Activated CD4-positive, alpha-beta T cell treated with anti-CD3 and anti-CD28 coated beads, Interleukin-2, Interleukin-6, amounts not matched to agents 100 ng/mL and 50 ng/mL, durations not matched to agents 16 hours and 8 hours (primary cell): ENCODE data around the gene CHCHD6.

Source experiments
- DNase-seq: peaks from one replicate; pipeline ENCODE4 v3.0.0-alpha.2; 2020

CHCHD6 gene

GRCh38 chr3:126704494-126705214, 614 bp downstream of the CHCHD6 start:
- no peak for DNase-seq

GRCh38 chr3:126706631-126707030, 2.6 kb downstream of the CHCHD6 start:
- DNase-seq, result no peak

- no peak for DNase-seq
Observed at GRCh38 chr3:126711121-126711760, 7.2 kb downstream of the CHCHD6 start.

DNA sequence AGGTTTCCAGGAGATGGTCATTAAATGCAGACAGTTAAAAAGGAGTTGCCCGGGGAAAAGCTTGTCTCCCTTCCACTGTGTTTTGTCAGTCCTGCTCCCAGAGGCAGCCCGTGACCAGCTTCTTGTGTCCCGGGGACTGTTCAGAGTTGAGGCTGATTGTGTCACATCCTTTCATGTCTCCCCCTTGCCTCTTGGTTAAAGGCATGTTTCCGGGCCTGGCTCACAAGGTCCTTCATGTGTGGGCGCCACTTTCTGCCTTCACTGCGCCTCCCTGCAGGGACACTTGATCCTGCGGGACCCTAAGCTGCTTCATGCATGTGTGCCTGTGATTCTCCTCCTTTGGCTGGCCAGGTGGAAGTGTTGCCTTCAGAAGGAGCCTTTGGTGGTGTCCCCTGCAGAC, 9.2 kb downstream of the CHCHD6 start:
- no peak for DNase-seq

DNA sequence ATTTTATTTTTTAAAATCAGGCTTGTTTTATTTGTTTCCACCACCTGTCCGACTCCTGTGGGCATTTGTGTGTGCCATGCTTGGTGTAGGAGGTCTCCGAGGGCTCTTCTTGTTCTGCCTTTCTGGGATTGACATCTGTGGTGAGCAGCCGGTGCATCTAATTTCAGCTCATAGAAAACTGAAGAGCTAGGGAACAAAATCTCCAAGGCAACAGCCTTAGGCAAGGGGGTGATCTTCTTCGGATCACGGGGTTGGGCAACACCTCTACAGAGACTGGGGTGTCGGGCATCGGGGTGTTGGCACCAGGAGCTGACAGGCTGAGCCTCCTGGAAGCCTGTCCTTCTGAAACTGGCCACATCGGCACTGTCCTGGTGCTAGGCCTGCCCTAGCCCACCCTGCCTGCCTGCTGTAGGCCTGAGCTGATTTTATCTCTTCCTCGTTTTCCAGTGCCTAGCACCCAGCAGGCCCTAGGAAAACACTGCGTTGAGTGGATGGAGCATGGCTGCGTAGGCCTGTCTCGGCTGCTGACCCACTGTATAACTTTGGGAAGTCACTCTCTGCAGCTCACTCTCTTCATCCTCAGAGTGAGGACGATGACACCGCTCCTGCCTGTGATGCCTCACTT, 10.3 kb downstream of the CHCHD6 start:
- no peak for DNase-seq

DNA sequence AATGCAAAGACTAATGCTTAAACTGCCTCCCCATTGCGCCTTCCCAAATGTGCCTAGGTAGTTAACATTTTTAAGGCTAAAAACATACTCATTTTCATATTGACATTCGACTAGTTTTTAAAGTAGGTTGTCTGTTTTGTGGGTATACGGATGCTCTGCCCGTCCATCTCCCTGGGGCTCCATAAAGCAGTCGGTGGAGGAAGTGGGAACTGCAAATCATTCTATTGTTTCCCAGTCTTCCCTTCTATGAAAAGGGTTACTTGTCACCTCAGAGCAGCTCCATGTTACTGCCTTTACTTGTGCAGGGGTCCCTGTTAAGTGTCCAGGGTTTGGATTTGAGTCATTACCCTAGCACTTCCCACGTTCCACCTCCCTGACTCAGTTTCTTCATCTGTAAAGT, 10.9 kb downstream of the CHCHD6 start:
- DNase-seq, result no peak

DNA sequence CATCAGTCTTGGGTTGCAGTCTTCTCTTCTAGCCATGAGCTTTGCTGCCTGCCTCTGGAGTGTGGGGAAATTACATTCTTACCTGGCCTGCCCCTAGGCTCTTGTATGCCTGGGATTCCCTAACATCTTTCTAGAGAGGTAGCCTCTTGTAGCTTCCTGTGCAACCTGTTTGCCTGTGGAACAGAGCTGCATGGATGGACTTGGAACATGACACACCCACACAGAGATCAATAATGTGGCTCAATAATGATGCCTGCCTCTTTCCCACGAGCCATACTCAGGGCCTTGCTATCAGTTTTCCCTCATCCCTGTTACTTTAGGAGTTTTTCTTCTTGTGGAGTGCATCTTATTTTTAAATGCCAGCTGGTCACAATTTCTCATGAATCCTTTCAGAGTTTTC, 11.4 kb downstream of the CHCHD6 start:
- DNase-seq, result no peak

GRCh38 chr3:126716057-126716456, 12.0 kb downstream of the CHCHD6 start:
- no peak for DNase-seq

DNA sequence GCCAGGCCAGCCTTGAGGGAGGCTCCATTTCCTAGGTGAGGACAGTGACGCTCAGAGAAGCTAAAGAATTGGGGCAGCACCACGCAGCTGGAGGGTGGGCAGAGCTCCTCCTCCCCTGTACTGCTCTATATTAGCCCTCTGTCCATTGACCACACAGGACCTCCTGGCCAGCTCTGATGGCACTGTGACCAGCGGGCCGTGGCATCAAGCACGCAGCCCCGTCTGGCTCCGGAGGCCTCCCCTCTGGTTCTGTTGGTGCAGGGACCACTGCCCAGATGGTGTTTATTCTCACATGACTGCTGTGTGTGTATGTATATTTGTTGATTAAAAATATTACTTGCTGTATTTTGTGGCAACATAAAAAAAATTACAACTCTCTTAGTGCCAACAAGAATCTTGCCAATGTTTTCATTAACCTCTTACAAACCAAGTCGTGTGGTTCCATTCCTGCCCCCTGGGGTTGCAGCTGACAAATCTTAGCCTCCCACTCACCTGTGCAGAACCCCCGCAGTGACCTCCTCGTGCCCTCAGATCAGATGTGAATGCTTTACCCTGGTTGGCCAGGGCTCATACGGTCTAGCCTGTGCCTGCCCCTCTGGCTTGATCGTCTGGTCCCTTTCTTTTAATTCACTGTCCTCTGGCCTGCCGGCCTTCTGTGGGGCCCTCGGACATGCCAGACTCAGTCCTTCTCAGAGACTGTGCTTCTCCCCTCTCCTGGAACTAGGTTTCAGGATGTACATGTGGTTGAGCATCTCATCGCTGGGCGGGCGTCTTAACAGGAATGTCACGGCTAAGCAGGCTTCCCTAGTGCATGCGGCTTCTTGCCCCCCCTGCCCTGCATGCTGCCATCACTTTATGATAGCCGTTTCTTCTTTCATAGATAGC, 14.8 kb downstream of the CHCHD6 start:
- DNase-seq, result no peak

- no peak for DNase-seq
Observed at GRCh38 chr3:126720596-126720995, 16.6 kb downstream of the CHCHD6 start.

DNA sequence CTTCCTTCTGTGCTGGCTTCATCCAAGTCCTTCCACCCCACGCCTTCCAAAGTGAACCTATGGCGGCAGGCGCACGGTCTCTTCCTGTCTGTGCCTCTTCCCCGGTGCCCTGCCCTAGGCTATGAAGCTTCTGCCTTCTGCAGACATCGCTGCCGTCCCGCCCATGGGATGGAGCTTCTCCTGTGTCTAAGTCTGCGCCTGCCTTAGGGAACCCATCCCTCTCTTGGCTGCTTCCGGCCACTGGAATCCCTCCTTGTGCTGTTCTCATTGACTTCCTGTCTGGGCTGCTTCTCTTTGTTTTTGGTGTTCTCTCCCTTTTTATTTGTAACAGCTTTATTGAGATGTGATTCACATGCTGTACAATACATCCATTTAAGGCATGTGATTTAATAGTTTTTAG, 17.2 kb downstream of the CHCHD6 start:
- DNase-seq, result no peak

- DNase-seq, result no peak
Observed at GRCh38 chr3:126723237-126723636, 19.2 kb downstream of the CHCHD6 start.

GRCh38 chr3:126723801-126724200, 19.8 kb downstream of the CHCHD6 start:
- no peak for DNase-seq

GRCh38 chr3:126728680-126729079, 24.6 kb downstream of the CHCHD6 start:
- DNase-seq, result no peak

- DNase-seq, result no peak
Observed at GRCh38 chr3:126730376-126730775, 26.3 kb downstream of the CHCHD6 start.

- no peak for DNase-seq
Observed at GRCh38 chr3:126731044-126731443, 27.0 kb downstream of the CHCHD6 start.

DNA sequence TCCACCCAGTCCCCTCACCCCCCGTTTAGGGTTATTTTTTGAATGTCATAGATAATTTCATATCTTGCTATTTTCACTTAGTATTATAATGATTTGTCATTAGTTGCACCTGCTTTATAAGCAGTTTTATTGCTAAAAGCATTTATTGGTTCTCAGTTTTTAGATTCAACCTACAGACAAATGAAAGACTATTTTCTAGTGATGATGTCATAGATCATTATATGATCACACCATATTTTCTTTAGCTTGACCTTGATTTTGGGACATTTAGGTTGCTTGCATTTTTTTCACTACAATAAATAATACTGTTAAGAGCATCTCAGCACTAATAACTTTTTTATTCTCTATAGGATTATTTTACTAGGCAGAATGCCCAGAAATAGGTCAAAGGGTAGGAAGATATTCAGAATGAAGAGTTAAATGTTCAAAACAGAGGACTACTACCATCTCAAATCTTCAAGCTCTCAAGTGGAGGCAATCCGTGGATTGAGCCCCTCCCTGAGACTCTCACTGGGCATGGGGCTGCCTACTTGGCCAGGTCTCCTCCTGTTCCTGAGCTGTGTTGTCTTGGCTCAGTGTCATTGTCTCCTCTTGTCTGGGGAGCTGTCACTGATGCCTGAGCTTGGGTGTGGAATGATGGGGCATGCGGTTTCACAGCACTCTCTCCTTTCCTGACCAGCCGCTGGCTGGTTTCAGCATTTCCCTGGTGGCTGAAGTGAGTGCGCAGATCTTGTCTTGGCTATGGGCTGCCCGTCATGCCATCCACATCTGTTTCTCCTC, 28.4 kb downstream of the CHCHD6 start:
- no peak for DNase-seq

DNA sequence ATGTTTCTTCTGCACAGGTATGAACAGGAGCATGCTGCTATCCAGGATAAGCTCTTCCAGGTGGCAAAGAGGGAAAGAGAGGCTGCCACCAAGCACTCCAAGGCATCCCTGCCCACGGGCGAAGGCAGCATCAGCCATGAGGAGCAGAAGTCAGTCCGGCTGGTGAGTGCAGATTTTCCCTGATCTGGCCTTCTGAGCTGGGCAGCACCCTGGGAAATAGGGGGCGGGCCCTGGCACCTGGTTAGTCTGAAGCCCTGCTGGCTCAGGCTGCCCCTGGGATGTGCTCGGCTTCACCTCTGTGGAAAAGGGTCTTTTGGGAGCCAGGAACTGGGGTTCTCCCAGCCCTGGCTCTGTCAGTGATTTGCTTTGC, 29.0 kb downstream of the CHCHD6 start:
- no peak for DNase-seq

GRCh38 chr3:126734106-126734723, 30.2 kb downstream of the CHCHD6 start:
- DNase-seq, result no peak

- DNase-seq, result no peak
Observed at GRCh38 chr3:126737527-126737926, 33.5 kb downstream of the CHCHD6 start.

- no peak for DNase-seq
Observed at GRCh38 chr3:126742057-126742456, 38.0 kb downstream of the CHCHD6 start.

DNA sequence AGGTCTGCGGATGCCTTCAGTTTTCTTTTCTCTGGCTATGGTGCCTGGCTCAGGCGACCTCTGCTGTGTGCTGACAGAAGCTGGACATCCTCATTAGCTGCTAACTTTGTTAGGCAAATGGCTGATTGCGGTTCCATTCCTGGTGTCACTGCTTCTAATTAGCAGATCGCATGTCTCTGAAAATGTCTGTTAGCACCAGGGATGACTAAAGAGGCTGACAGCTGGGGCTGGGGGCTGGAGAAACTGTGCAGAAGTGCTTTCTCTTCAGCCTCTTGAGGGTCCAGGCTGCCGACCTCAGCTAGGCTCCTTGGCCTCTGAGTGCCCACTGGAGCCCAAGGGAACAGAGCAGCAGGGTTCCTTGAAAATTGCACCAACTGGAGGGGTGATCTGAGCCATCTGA, 39.3 kb downstream of the CHCHD6 start:
- no peak for DNase-seq
